Activated naive CD4-positive, alpha-beta T cell treated with anti-CD3 and anti-CD28 coated beads, Interleukin-2, amount 50 U/mL, for 24 hours (primary cell): ENCODE data around the gene SMURF1.

ENCODE experiments used
- H3K27ac Mint-ChIP-seq: one replicate; pipeline ENCODE4 v1.8.0; 2021; ENCODE audit warnings: mild to moderate bottlenecking, mixed read lengths
- H3K27me3 Mint-ChIP-seq: one replicate; pipeline ENCODE4 v1.8.0; 2021; ENCODE audit warnings: mixed read lengths
- H3K36me3 Mint-ChIP-seq: one replicate; pipeline ENCODE4 v1.8.0; 2021; ENCODE audit warnings: mixed read lengths
- H3K4me1 Mint-ChIP-seq: one replicate; pipeline ENCODE4 v1.8.0; 2021; ENCODE audit warnings: mixed read lengths
- H3K4me3 Mint-ChIP-seq: one replicate; pipeline ENCODE4 v1.8.0; 2021; ENCODE audit warnings: mild to moderate bottlenecking, mixed read lengths
- H3K9me3 Mint-ChIP-seq: one replicate; pipeline ENCODE4 v1.8.0; 2021; ENCODE audit warnings: mixed read lengths

SMURF1 gene

DNA sequence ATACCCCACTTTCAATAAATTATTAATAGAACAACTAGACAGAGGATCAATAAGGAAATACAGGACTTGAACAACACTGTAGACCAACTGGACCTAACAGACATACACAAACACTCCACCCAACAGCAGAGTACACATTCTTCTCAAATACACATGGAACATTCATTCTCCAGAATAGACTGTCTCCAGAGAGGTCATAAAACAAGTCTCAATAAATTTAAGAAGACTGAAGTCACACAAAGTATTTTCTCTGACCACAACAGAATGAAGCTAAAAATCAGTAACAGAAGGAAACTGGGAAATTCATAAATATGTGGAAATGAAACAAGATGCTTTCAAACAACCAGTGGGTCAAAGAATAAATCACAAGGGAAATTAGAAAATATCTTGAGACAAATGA is 119.8 kb downstream of the SMURF1 start:
- no peaks in the 10 kb centered on the region for H3K9me3 Mint-ChIP-seq

GRCh38 chr7:99021941-99022560 is 121.9 kb downstream of the SMURF1 start:
- H3K4me3 Mint-ChIP-seq: no peak overlapping the region
- H3K27me3 Mint-ChIP-seq: no peaks in the 10 kb centered on the region
- H3K27ac Mint-ChIP-seq: no peak overlapping the region
- H3K4me1 Mint-ChIP-seq: peaks cover 18% of the 10 kb centered on the region
- H3K36me3 Mint-ChIP-seq: peaks cover 15% of the 10 kb centered on the region
- no peaks in the 10 kb centered on the region for H3K9me3 Mint-ChIP-seq

More for the DNA sequence above, 119.8 kb downstream of the SMURF1 start:
- no peak overlapping the region for H3K27ac Mint-ChIP-seq
- H3K36me3 Mint-ChIP-seq: peaks cover 15% of the 10 kb centered on the region
- no peak overlapping the region for H3K4me3 Mint-ChIP-seq
- peaks cover 9% of the 10 kb centered on the region for H3K4me1 Mint-ChIP-seq
- H3K27me3 Mint-ChIP-seq: no peaks in the 10 kb centered on the region

- H3K4me3 Mint-ChIP-seq: no peak overlapping the region
- no peaks in the 10 kb centered on the region for H3K27me3 Mint-ChIP-seq
- H3K4me1 Mint-ChIP-seq: peaks cover 26% of the 10 kb centered on the region
- H3K9me3 Mint-ChIP-seq: no peaks in the 10 kb centered on the region
- H3K36me3 Mint-ChIP-seq: peaks cover 27% of the 10 kb centered on the region
- H3K27ac Mint-ChIP-seq: peak overlapping the region; percentile 35
Measured at GRCh38 chr7:99020413-99020715, 123.5 kb downstream of the SMURF1 start.

DNA sequence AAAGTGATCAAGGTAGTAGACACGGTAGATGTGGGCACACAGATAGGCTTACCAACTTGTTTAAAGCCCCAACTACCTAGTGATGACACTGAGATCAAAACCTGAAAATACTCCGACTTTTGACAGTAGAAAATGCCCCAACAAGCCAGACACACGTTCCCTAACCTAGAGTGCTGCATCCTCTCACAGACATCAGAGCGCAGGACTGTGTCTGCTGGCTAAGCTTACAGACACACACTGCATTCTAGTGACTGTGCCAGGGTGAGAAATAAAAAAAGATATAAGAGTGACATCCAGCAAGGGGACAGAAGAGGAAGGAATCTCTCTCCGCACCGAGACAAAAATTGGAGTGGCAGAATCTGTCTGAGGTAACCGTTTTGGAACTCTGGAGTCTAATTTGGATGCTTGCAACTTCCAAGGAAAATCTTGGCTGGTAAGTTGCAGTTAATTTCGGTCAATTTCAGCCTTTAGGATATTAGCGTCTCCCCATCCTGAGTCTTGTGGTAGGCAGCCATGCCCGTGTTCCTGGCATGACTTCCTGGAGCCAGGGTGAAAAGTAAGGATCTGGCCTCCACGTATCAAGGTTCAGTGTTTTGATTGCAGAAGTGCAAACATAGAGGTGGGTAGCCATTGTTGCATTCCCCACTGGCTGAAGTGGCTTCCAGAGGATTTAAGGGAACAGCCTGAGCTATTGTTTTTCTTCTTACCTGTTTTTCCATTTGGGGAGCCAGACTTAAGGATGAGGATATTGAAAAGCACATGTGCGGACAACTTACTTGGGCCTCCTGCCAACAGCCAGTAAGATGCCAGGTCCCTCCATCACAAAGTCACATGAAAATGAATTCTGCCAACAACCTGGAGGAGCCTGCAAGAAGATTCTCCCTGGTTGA is 124.1 kb downstream of the SMURF1 start:
- H3K27me3 Mint-ChIP-seq: no peaks in the 10 kb centered on the region
- H3K27ac Mint-ChIP-seq: peak overlapping the region; percentile 35
- peaks cover 26% of the 10 kb centered on the region for H3K4me1 Mint-ChIP-seq
- no peaks in the 10 kb centered on the region for H3K9me3 Mint-ChIP-seq
- peaks cover 30% of the 10 kb centered on the region for H3K36me3 Mint-ChIP-seq
- H3K4me3 Mint-ChIP-seq: no peak overlapping the region

GRCh38 chr7:99016196-99016595 is 127.7 kb downstream of the SMURF1 start:
- Mint-ChIP-seq H3K9me3 (no peaks in the 10 kb centered on the region), H3K36me3 (peaks cover 34% of the 10 kb centered on the region), H3K4me3 (no peak overlapping the region), H3K27me3 (no peaks in the 10 kb centered on the region), H3K4me1 (peaks cover 17% of the 10 kb centered on the region), H3K27ac (no peak overlapping the region)

GRCh38 chr7:99014113-99014985 is 129.6 kb downstream of the SMURF1 start:
- Mint-ChIP-seq H3K4me1 (peaks cover 17% of the 10 kb centered on the region), H3K9me3 (no peaks in the 10 kb centered on the region), H3K36me3 (peaks cover 33% of the 10 kb centered on the region), H3K4me3 (no peak overlapping the region), H3K27ac (no peak overlapping the region), H3K27me3 (no peaks in the 10 kb centered on the region)

DNA sequence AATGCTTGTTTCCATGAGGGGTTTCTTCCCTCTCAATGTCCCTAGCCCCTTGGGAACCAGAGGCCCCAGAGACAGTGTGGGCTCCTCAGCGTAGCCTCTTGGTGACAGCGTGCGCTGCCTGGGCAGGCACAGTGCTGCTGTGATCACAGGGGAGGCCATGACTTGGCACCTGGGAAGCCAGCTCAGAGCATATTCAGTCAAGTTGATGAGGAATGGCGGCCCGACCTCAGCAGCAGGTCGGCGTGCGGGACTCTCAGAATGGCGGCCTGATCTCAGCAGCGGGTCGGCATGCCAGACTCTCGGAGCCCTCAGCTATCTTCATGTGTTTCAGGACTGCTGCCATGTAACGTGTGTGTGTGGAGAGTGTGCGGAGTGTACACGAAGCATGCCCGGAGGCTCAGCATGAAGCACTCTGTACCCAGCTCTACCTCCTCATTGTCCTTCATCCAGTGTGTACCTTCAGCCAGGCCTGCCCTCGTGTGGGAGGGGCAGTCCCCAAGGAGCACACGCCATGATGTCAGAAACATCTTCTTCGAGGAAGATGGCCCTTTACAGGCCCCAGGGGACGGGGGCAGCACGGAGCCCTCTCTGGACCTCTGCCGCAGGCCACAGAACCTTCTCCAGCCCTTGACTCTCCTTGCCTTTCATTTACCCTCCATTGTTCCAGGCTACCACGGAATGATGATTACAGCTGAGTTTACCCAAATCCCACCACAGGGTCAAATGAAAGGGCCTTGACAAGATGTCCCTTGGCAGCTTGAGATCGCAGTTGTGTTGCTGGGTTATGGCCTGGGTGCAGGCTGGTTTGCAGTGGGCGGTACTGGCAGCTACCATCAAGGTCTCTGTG is 130.4 kb downstream of the SMURF1 start:
- Mint-ChIP-seq H3K27ac (no peak overlapping the region), H3K9me3 (no peaks in the 10 kb centered on the region), H3K27me3 (no peaks in the 10 kb centered on the region), H3K4me3 (no peak overlapping the region), H3K4me1 (peaks cover 13% of the 10 kb centered on the region), H3K36me3 (peaks cover 33% of the 10 kb centered on the region)

GRCh38 chr7:99012722-99013121 is 131.2 kb downstream of the SMURF1 start:
- Mint-ChIP-seq H3K27ac (no peak overlapping the region), H3K36me3 (peaks cover 33% of the 10 kb centered on the region), H3K27me3 (no peaks in the 10 kb centered on the region), H3K4me1 (peaks cover 8% of the 10 kb centered on the region), H3K4me3 (no peak overlapping the region), H3K9me3 (no peaks in the 10 kb centered on the region)

DNA sequence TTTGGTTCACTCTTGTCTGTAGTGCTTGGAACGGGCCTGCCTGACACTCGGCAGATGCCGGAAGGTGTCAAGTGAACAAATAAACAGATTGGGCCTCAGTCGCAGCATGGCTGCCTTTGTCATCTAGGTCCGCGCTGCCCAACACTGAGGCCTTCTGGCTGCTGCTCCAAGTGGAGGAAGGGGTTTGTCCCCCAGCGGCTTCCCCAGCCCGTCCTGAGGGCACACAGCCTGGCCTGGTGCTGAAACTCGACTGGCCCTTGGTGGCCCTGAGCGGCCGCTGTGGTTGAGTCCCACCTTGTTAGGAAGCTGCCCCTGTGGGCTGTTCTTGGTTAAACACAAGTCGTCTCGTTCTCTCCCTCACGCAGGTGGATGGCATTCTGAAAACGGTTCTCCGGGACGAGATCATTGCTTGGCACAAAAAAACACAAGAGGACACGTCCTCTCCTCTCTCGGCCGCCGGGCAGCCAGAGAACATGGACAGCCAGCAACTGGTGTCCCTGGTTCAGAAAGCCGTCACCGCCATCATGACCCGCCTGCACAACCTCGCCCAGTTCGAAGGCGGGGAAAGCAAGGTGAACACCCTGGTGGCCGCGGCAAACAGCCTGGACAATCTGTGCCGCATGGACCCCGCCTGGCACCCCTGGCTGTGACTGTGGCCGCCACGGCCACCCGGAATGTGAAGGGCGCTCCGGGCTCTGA is 132.1 kb downstream of the SMURF1 start:
- H3K4me1 Mint-ChIP-seq: peaks cover 7% of the 10 kb centered on the region
- H3K27me3 Mint-ChIP-seq: no peaks in the 10 kb centered on the region
- H3K36me3 Mint-ChIP-seq: peaks cover 32% of the 10 kb centered on the region
- H3K27ac Mint-ChIP-seq: no peak overlapping the region
- no peaks in the 10 kb centered on the region for H3K9me3 Mint-ChIP-seq
- H3K4me3 Mint-ChIP-seq: no peak overlapping the region

DNA sequence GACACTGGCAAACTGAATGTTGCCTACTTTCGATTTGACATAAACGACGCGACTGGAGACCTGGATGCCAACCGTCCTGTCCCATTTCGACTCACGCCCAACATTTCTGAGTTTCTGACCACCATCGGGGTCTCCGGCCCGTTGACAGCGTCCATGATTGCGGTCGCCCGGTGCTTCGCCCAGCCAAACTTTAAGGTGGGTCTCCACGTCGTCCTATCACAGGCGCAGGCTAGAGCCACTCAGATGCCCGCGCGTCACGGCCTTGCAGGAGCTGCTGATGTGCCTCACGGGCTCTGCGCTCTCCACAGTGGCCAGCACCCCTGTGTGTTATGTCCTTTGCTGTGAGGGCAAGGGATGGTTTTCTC is 132.6 kb downstream of the SMURF1 start:
- Mint-ChIP-seq H3K4me3 (no peak overlapping the region), H3K27ac (no peak overlapping the region), H3K27me3 (no peaks in the 10 kb centered on the region), H3K9me3 (no peaks in the 10 kb centered on the region), H3K4me1 (peaks cover 2% of the 10 kb centered on the region), H3K36me3 (peaks cover 27% of the 10 kb centered on the region)

DNA sequence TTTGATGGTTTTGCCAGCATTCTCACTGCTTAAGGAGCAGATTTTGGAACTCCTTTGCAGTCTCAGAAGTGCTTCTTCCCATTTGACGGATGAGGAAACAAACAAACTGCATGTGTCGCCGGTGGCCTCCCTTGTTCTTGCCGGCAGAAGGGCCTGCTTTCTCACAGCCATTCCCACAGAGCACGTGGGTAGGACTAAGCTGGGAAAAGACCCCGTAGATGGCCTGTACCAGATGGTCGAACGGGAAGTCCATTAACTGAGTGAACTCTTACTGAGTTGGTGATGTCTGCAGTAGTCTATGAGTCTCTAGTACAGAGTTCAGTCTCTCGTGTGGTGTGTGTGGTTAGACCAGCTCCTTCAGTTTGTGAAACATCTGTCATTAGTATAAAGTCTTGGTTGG is 133.6 kb downstream of the SMURF1 start:
- no peak overlapping the region for H3K27ac Mint-ChIP-seq
- no peaks in the 10 kb centered on the region for H3K4me1 Mint-ChIP-seq
- no peak overlapping the region for H3K4me3 Mint-ChIP-seq
- H3K36me3 Mint-ChIP-seq: peaks cover 21% of the 10 kb centered on the region
- H3K9me3 Mint-ChIP-seq: no peaks in the 10 kb centered on the region
- H3K27me3 Mint-ChIP-seq: no peaks in the 10 kb centered on the region

GRCh38 chr7:99008921-99009530 is 134.9 kb downstream of the SMURF1 start:
- no peak overlapping the region for H3K27ac Mint-ChIP-seq
- no peak overlapping the region for H3K4me3 Mint-ChIP-seq
- no peaks in the 10 kb centered on the region for H3K9me3 Mint-ChIP-seq
- peaks cover 17% of the 10 kb centered on the region for H3K36me3 Mint-ChIP-seq
- H3K27me3 Mint-ChIP-seq: no peaks in the 10 kb centered on the region
- no peaks in the 10 kb centered on the region for H3K4me1 Mint-ChIP-seq

DNA sequence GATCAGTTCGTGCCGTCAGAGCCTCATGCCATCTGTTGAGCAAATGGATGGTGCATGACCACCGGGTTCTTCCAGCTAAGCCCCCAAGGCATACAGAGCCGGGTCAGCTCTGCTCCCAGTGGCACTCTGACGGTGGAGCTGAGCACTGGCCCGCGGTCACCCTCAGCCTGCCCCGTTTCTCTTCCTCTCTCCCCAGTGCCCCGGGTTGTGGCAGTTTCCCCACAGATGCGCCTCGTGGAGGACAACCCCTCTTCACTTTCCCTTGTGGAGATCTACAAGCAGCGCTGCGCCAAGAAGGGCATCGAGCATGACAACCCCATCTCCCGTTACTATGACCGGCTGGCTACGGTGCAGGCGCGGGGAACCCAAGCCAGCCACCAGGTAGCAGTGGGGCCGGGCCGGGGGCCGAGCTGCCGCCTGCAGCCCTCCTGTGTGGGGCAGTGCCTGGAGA is 135.7 kb downstream of the SMURF1 start:
- H3K36me3 Mint-ChIP-seq: peaks cover 17% of the 10 kb centered on the region
- H3K27me3 Mint-ChIP-seq: no peaks in the 10 kb centered on the region
- H3K27ac Mint-ChIP-seq: peak overlapping the region; percentile 17
- no peaks in the 10 kb centered on the region for H3K4me1 Mint-ChIP-seq
- H3K9me3 Mint-ChIP-seq: no peaks in the 10 kb centered on the region
- H3K4me3 Mint-ChIP-seq: no peak overlapping the region

- Mint-ChIP-seq H3K36me3 (peaks cover 16% of the 10 kb centered on the region), H3K27ac (no peak overlapping the region), H3K4me1 (peaks cover under 1% of the 10 kb centered on the region), H3K4me3 (no peak overlapping the region), H3K27me3 (no peaks in the 10 kb centered on the region), H3K9me3 (no peaks in the 10 kb centered on the region)
Measured at GRCh38 chr7:99006739-99007424, 137.0 kb downstream of the SMURF1 start.
